GM04503 (cell line): ENCODE measurements around the gene TJP3.
"Not testable (repeated sequence)": the region's sequence is repeated elsewhere in the genome, so short reads cannot be mapped to it uniquely, and the experiment has no call there.

Source experiments
- DNase-seq: peaks from one replicate; pipeline ENCODE4 v3.0.0-alpha.2; 2012; ENCODE audit warnings: low read depth

The TJP3 gene

DNA sequence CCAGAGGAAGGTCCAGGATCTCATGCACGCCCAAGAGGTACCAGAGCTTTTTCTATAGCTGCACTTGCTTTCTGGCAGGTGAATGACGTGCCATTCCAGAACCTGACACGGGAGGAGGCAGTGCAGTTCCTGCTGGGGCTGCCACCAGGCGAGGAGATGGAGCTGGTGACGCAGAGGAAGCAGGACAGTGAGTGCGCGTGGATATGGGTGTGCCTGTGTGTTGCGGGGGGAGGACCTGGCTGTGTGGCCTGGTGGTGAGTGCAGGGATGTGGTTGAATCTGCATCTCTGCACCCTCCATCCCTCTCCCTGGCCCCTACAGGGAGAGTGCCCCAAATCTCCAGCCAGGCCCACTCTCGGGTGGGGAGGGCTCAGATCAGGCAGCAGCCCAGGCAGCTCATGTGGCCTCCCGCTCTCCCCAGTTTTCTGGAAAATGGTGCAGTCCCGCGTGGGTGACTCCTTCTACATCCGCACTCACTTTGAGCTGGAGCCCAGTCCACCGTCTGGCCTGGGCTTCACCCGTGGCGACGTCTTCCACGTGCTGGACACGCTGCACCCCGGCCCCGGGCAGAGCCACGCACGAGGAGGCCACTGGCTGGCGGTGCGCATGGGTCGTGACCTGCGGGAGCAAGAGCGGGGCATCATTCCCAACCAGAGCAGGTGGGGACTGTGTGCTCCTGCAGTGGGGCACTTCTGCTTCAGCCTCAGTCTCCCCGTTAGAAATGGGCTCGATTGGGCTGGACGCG is 30.5 kb downstream of the TJP3 start:
- no peak for DNase-seq

DNA sequence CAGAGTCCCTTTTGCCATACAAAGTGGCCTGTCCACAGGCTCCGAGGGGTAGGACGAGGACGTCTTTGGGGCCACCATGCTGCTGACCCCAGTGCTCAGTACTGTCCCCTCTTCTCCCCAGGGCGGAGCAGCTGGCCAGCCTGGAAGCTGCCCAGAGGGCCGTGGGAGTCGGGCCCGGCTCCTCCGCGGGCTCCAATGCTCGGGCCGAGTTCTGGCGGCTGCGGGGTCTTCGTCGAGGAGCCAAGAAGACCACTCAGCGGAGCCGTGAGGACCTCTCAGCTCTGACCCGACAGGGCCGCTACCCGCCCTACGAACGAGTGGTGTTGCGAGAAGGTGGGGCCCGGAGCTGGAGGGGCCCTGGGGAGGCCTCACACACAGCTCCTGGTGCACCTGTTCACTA is 32.2 kb downstream of the TJP3 start:
- DNase-seq, result no peak

DNA sequence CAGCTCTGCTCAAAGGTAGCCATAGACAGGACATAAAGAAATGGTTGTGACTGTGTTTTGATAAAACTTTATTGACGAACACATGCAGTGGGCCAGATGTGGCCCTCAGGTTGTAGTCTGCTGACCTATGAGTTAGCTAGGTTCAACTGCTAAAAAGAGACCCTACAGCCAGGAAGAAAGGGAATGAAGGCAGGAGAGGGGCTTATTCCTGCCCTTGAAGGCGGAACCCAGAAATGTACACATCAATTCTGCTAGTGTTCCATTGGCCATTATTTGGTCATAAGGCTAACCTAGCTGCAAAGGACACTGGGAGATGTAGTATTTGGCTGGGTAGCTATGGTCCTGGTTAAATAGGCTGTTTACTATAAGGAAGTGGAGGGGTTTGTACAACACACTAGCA is 35.3 kb downstream of the TJP3 start:
- DNase-seq, result no peak

DNA sequence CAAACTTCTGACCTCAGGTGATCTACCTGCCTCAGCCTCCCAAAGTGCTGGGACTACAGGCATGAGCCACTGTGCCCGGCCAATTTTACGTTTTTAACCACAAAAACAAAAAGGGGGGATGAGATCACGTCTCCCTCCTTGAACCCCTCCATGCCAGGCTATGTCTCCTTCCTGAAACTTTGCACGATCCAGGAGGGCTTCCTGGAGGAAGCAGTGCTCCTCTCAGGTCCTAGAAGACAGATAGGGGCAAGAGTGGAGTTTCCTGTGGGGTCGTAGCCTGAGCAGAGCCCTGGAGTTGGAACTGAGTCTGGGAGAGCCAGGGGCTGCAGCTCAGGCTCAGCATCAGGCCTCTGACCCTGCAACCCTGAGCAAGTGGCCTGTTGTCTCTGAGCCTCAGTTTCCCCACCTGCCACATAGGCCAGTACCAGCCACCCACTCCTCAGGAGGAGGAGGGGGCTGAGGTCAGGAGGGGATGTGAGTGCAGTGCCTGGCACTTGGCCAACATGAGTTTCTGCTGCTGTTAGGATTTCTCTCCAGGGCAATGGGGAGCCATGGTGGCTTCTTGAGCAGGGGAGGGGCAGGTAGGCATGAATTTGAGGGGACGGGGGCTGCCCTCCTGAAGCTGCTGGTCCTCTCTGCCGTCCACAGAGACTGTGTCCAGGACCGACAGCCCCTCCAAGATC is 37.3 kb downstream of the TJP3 start:
- no peak for DNase-seq

DNA sequence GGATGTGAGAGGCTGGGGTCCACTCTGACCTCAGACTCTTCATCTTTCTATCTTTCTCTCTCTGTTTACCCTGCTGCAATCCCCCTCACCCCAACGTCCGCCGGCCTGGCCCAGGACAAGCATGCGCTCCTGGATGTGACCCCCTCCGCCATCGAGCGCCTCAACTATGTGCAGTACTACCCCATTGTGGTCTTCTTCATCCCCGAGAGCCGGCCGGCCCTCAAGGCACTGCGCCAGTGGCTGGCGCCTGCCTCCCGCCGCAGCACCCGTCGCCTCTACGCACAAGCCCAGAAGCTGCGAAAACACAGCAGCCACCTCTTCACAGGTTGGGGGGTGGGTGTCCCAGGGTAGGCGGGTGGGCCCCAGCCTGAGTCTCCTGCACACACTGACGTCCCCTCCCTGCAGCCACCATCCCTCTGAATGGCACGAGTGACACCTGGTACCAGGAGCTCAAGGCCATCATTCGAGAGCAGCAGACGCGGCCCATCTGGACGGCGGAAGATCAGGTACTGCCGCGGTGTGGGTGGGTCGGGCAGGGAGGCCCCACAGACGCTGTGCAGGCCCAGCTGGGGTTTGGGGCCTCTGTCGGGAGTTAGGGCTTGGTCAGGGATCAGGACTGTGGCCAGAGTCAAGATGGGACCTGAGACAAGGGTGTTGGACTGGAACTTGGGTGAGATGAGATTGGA is 38.3 kb downstream of the TJP3 start:
- no peak for DNase-seq

DNA sequence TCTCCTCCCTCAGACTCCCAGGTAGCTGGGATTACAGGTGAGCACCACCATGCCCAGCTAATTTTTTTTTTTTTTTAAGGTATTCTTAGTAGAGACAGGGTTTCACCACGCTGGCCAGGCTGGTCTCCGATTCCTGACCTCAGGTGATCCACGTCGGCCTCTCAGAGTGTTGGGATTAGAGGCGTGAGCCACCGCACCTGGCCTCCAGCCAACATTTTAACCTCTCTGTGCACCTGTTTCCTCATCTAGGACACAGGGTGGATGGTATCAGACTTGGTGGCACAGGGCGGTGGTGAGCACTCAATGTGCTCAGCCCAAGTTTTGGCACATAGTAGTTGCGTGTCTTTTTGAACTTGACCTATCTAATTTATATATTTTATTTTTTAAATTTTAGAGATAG is 40.8 kb downstream of the TJP3 start:
- DNase-seq, result no peak

DNA sequence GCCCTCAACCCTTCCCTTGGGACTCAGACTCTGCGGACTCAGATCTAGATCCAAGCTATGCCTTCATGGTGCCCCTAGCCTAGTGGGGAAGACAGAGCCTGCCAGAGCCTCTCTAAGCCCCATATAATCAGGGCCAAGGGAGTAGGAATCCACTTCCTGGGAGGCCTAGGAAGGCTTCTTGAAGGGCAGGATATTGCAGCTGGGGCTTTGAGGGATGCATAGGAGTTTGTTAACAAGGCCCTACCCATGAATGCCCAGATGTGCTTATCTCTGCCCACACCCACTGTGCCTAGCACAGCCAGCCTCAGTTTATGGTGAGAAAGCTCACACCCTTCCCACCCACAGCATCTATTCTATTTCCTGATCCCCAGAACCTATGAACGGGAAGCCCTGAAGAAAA is 42.0 kb downstream of the TJP3 start:
- DNase-seq, result no peak

DNA sequence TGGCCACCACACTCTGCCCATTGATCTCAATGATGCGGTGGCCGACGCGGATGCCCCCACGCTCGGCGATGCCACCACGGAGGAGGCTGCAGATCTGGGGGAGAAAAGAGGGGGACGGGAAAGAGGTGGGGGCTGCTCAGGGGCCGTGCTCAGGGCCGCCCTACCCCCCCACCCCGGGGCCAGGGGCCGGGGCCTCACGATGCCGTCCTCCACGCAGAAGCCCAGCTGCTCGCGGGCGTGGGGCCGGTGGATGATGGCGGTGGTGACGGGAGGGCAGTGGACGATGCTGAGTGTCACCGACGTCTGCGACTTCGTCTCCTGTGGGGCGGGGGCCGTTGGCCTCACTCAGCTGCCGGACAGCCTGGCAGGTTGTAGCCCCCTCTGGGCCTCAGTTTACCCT is 43.1 kb downstream of the TJP3 start:
- DNase-seq, result no peak

DNA sequence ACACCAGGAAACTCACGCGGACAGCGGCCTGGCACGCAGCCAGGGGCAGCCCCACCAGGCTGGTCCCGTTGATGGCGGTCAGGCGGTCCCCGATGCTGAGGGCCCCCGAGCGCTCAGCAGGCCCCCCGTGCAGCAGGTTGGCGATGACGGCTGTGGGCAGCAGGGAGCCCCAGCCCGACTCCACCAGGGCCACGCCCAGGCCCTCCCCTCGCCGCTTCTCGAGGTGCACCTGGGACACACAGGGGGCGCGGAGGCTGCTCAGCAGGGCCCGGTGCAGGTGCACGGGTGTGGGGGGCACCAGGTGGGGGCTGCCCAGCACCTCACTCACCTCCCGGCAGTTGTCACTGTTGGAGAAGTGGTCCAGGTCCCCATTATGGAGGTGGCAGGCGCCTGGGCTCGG is 44.3 kb downstream of the TJP3 start:
- no peak for DNase-seq

DNA sequence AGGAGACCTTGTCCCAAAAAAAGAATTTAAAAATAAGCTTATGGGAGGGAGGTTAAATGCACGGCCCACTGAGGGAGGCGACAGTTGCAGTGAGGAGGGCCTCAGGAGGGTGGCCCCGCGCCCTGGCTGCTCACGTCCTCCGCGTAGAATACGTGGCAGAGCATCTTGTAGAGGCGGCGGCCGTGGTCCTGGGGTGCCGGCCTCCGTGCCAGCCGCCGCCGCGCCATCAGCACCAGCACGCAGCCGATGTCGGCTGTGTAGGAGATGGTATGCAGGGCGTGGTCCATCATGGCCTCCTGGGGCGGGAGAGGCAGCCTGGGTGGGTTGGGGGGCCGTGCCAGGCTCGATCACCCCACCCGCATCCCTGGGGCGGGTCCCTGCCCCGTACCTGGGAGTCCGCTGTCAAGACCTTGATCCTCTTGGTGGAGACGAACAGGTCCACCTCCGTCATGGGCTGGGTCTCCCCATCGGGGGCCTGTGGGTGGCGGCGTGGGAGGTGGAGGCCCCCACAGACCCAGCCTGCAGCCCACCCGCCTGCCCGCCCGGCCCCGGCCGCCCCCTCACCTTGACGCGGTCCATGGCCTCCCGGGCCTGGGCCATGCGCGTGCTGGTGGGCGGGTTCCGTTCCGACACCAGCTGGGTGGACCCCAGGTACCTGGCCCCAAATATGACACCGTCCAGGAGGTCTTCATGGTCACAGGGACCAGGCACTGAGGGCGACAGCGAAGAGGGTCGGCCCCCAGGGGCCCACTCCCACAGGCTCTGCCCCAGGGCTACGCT is 45.6 kb downstream of the TJP3 start:
- no peak for DNase-seq

DNA sequence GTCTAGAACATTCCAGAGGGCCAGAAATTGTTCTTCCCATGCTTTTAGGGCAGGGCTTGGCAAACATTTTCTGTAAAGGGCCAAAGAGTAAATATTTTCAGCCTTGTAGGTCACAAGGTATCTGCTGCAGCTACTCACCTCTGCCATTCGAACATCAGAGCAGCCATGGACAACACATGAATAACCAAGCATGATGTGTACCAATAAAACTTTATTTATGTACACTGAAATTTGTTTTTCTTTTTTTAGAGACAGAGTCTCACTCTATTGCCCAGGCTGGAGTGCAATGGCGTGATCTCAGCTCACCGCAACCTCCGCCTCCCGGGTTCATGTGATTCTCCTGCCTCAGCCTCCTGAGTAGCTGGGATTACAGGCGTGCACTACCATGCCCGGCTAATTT is 49.5 kb downstream of the TJP3 start:
- not testable (repeated sequence) for DNase-seq

DNA sequence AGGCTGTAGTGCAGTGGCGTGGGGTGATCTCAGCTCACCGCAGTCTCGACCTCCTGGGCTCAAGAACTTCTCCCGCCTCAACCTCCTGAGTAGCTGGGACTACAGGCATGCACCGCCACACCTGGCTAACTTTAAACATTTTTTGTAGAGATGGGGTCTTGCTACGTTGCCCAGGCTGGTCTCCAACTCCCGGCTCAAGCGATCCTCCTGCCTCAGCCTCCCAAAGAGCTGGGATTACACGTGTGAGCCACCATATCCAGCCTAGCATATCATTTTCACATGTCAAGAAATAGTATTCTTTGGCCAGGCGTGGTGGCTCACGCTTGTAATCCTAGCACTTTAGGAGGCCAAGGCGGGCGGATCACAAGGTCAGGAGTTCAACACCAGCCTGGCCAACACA is 50.1 kb downstream of the TJP3 start:
- not testable (repeated sequence) for DNase-seq

DNA sequence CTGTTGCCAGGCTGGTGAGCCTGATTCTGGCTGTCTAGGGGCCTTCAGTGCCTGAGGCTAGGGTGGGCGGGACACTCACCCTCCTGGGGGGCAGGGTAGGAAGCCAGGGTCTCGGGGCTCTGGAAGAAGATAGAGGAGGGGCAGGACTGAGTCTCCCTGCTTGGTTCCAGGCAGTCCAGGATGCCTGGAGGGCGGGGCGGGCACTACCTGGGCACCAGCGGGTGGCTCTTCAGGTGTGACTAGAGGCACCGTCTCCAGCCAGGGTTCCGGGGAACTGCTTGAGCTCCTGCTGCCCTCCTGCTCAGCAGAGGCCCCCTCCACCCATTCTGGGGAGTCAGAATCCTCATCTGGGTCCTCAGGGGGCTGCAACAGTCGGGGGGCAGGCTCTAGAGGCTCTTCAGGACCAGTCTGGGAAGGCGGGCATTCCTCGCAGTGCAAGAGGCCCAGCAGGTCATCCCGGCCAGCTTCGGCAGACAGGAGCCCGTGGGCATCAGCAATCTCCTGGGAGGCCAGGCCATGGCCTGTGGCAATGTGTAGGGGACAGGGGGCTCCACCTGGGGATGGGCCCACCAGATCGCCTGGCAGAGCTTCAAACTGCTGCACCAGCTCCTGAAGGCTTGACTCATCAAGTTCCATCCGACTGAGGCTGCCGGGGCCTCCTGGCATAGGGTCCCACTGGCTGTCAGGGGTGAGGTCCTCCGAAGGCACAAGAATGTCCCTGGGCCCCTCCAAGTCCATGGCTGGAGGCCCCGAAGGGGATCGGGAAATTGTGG is 51.5 kb downstream of the TJP3 start:
- DNase-seq, result no peak

DNA sequence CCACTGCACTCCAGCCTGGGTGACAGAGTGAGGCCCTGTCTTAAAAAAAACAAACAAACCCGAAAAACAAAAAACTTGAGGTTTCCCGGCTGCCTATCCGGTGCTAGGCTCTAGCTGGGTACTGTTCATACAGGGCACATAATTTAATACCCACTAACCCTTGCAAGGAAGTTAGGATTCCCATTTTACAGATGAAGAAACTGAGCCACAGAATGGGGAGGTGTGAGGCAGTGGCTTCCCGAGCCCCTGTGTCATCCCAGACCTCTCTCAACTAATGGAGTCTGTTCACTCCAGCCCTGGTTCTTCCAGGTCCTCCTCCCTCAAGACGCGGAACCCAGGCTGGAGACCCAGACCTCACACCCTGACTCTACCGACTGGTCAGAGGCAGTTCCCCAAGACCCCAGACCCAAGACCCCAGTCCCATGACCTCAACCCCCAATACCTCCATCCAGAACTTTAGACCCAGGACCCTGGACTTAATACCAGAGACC is 52.7 kb downstream of the TJP3 start:
- no peak for DNase-seq

DNA sequence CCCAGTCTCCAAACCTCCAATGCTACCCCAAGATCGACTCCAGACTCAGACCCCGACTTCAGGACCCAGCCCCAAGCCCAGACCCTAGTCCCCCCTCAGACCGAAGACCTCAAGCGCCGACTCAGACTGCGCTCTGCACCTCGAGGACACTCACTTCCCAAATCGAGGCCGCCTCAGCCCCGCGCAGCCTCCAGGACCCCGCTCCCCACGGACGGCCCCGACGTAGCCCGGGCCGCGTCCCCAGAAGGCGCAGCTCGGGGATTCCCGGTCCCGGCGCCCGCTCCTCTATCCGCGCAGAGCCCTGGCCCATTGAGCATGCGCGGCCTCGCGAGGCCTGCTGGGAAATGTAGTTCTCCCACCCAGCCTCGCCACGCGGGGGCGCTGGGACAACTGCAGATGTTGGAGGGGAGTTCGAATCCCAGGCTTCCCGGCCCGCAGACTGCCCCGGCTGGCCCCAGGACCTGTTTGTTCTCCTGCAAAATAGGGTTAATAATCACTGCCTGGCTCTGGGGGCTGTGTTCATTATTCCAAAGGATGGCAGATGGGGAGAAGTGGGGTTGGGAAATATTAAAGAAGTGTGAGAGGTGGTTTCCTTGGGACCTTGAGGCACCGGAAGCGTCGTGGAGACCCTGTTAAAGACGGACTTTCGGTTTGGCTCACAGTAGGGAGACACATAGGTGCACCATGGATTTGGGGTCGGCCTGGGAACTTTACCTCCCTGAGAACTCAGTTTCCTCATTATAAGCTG is 53.4 kb downstream of the TJP3 start, which contains the start of gene APBA3:
Gene APBA3 (minus strand): TSS at position 311 of the 748 bp plus-strand sequence. CDS start 1,428 bp downstream, outside the sequence.
- peak; percentile 31 for DNase-seq

DNA sequence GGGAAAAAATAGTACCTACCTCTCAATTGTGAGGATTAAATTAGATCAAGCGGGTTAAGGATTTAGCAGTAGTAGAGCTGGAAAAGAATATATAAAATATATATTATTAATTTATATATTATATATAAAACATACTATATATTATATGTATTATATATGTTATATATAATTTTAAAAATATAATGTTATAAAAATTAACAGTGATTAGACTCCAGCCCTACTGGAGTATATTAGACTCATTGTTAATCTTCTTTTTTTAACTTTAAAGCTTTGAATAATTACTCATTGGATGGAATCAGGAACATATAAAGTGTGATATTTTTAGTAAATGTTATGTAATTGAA is 53.9 kb downstream of the TJP3 start:
- DNase-seq, result no peak

DNA sequence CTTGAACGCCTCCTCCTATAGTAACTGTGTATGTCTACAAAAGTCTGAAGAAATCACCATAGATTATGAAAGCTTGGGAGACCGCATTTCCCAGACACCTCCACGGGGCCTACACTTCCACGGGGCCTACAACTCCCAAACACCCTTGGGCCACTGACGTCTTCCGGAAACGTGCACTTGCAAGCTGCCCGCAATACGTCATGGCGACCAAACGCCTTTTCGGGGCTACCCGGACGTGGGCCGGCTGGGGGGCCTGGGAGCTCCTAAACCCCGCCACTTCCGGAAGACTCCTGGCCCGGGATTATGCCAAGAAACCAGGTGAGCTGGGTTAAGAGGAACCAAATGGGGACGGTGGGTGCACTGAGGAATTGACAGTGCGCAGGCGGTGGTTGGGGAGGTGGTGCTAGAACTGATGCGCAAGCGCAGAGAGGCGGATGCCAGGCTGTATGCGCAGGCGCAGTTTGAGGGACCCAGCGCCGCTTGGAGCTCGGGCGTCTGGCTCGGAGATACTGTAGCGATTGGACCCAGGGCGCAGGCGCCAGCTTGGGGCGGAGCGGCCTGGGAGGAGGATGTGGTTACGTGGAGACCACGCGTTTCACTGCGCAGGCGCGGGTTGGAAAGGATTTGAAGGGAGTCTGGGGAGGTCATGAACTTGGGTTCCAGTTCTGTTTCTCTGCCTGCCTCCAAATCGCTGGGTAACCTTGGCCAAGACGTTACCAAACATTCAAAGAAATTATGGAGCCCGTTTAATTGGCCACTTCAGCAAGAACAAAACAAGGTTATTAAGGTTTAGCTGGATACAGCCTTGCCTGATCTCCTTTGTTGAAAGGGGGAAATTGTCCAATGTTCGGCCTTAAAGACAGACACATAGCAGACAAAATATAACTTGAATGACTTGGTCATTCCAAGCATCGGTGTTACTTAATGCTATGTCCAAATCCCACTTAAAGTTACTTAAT is 54.6 kb downstream of the TJP3 start, which contains the start of gene MRPL54:
Gene MRPL54 (plus strand): TSS at position 182 of the 959 bp plus-strand sequence. CDS start 19 bp downstream, at position 201.
- DNase-seq, result peak; percentile 88

DNA sequence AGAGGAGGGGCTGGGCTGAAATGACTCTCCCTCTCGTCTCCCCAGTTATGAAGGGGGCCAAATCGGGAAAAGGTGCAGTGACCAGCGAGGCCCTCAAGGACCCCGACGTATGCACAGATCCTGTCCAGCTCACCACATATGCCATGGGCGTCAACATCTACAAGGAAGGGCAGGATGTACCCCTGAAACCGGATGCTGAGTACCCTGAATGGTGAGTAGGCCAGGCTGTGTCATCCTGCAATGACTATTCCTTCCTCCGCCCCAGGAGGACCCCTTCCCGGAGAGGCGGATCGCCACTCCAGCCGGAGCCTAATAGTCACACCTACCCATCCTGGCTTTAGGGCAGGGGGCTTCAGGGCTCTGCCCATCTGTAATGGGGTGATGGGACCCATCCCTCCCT is 56.9 kb downstream of the TJP3 start:
- no peak for DNase-seq

DNA sequence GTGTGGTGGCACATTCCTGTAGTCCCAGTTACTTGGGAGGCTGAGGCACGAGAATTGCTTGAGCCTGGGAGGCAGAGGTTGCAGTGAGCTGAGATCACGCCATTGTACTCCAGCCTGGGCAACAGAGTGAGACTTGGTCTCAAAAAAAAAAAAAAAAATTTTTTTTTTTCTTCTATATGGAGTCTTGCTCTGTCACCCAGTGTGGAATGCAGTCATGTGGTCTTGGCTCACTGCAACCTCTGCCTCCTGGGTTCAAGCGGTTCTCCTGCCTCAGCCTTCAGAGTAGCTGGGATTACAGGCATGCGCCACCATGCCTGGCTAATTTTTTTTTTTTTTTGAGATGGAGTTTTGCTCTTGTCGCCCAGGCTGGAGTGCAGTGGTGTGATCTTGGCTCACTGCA is 57.6 kb downstream of the TJP3 start:
- not testable (repeated sequence) for DNase-seq
